GM18505 (cell line): ENCODE results near the gene DBP.
A peak's percentile ranks its signal among the peaks of the same experiment; 100 is the strongest.
"Not testable (repeated sequence)": the region's sequence is repeated elsewhere in the genome, so short reads cannot be mapped to it uniquely, and the experiment has no call there.

Source experiments
- ATAC-seq: cut with Tn5 transposase; IDR thresholded peaks from one replicate; pipeline ENCODE4 v1.9.1; 2021; ENCODE audit not compliant: unreplicated experiment
- POLR2A ChIP-seq: IDR thresholded peaks from 4 replicates; pipeline ENCODE4 v1.6.1; 2011; ENCODE audit warnings: borderline replicate concordance; ENCODE audit not compliant: insufficient read depth, insufficient read length; ENCODE audit errors: extremely low read depth

The DBP gene

GRCh38 chr19:48659768-48660167 is 22.6 kb upstream of the DBP start:
- ATAC-seq = no peak
- no peak for TF ChIP-seq POLR2A

GRCh38 chr19:48658483-48658882 is 21.3 kb upstream of the DBP start:
- ATAC-seq = no peak
- no peak for TF ChIP-seq POLR2A

- not testable (repeated sequence) for ATAC-seq
Measured at GRCh38 chr19:48657828-48658227, 20.6 kb upstream of the DBP start.

- TF ChIP-seq POLR2A = no peak
- no peak for ATAC-seq
Measured at GRCh38 chr19:48656840-48657474, 19.8 kb upstream of the DBP start.

- no peak for ATAC-seq
- TF ChIP-seq POLR2A = no peak
Measured at GRCh38 chr19:48654299-48655059, 17.3 kb upstream of the DBP start.

- TF ChIP-seq POLR2A = no peak
- no peak for ATAC-seq
Measured at GRCh38 chr19:48651683-48652048, 14.5 kb upstream of the DBP start.

GRCh38 chr19:48650974-48651682 is 13.9 kb upstream of the DBP start:
- no peak for TF ChIP-seq POLR2A

GRCh38 chr19:48648134-48648533 is 11.0 kb upstream of the DBP start:
- no peak for ATAC-seq

More at GRCh38 chr19:48650974-48651682, 13.9 kb upstream of the DBP start:
- no peak for ATAC-seq

GRCh38 chr19:48646722-48647216 is 9.6 kb upstream of the DBP start:
- ATAC-seq = no peak
- TF ChIP-seq POLR2A = no peak

More at GRCh38 chr19:48648134-48648533, 11.0 kb upstream of the DBP start:
- no peak for TF ChIP-seq POLR2A

GRCh38 chr19:48646001-48646721 is 9.0 kb upstream of the DBP start, which contains the start of gene CA11:
CA11 (minus strand) TSS chr19:48646187; CDS start chr19:48645632, 555 bp downstream.
- TF ChIP-seq POLR2A = no peak
- peak; percentile 78 for ATAC-seq

- no peak for ATAC-seq
- TF ChIP-seq POLR2A = no peak
Measured at GRCh38 chr19:48645620-48646000, 8.4 kb upstream of the DBP start.

GRCh38 chr19:48644839-48645619 is 7.8 kb upstream of the DBP start:
- no peak for ATAC-seq

More at GRCh38 chr19:48644839-48645619, 7.8 kb upstream of the DBP start:
- peak; percentile 31 for TF ChIP-seq POLR2A
